ENCODE measurements around the gene COMMD1. TPM values are rescaled to one million over a fixed set of nuclear protein-coding genes. Genes with fewer than 3 reads are reported as not detected.

COMMD1 gene
- polyA plus RNA-seq, 1 of the 3 experiments (the other 2 are of a cell fraction) = 32.5 TPM

DNA sequence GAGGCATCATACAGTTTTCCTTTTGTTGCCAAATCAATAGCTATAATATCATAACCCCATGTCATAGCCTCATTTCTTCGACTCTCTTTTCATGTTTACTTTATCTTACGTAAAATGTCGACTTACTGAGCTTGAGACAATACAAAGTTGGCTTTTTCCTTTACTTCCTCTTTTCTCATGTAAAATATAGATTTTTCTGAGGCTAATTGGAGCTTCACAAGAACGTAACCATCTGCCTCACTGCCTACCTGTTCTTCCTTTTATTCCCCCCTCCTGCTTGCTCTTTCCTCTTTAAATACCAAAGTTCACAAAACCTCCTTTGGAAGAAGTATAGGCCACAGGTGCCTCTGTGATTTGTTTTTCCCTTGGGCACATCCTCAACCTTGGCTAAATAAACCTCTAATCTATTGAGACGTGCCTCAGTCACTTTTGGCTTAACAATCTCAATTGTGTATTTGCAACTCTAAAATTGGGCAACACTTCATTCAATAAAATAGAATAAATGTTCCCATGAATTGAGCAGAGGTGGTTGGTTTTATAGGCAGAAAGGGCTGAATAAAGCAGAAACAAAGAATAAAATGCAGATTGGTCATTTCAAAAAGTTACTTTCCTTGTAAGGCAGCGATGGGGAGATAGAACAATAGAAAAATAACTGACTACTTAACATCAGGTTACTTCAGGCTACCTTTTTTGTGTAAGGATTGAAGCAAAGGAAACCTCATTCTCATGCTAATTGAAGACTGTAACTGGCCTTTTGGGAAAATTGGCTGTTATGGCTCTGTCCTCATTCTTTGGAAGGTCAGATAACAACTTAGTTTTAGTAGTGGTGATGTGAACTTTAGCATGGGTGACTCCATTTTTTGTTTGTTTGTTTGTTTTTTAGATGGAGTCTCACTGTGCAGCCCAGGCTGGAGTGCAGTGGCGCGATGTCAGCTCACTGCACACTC lies 21.3 kb downstream of the COMMD1 start:
- ChIA-PET CTCF (interaction anchor here (0.8 to 1.4 kb wide), 4 partner anchors 28 to 485 kb away, joined by 3 to 4 read pairs (median 3); no protein-coding TSS in a partner anchor), POLR2A (no interaction called here)
- Histone ChIP-seq H3K27ac (ENCODE audit: low read depth in 2 of 2, low read length in 1 of 2) (no peak overlapping the region), H3K36me3 (replicated peaks in 1 of 2; ENCODE audit: control insufficient read depth in 1 of 2, insufficient read depth in 2 of 2, low read length in 1 of 2) (no peaks in the 10 kb centered on the region), H4K20me1 (ENCODE audit: insufficient read depth) (no peaks in the 10 kb centered on the region), H3K4me3 (ENCODE audit: low read depth in 2 of 2, low read length in 1 of 2) (no peak overlapping the region), H3K4me2 (no peak overlapping the region), H3F3A (replicated peaks; ENCODE audit: insufficient read depth) (no peaks in the 10 kb centered on the region), H3K9me2 (no peaks in the 10 kb centered on the region), H3K27me3 (ENCODE audit: insufficient read depth) (no peaks in the 10 kb centered on the region), H2AFZ (ENCODE audit: low read depth) (no peak overlapping the region), H3K4me1 (ENCODE audit: control insufficient read depth in 1 of 2, insufficient read depth in 2 of 2, low read depth in 1 of 2, low read length in 1 of 2) (no peaks in the 10 kb centered on the region), H3K9ac (no peak overlapping the region), H3K9me3 (no peaks in the 10 kb centered on the region), H3K79me2 (ENCODE audit: insufficient read depth) (no peaks in the 10 kb centered on the region)
- DNase-seq = no peak
- 94% methylated on average over 8 of the region's 8 CpGs for WGBS (ENCODE audit: low lambda C conversion rate)
- TF ChIP-seq, protein P1, sequence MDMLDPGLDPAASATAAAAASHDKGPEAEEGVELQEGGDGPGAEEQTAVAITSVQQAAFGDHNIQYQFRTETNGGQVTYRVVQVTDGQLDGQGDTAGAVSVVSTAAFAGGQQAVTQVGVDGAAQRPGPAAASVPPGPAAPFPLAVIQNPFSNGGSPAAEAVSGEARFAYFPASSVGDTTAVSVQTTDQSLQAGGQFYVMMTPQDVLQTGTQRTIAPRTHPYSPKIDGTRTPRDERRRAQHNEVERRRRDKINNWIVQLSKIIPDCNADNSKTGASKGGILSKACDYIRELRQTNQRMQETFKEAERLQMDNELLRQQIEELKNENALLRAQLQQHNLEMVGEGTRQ (IDR thresholded peaks at IDR 0.05; ENCODE audit: borderline replicate concordance, low read depth, low read length) = no peak
- TF ChIP-seq, protein P2, sequence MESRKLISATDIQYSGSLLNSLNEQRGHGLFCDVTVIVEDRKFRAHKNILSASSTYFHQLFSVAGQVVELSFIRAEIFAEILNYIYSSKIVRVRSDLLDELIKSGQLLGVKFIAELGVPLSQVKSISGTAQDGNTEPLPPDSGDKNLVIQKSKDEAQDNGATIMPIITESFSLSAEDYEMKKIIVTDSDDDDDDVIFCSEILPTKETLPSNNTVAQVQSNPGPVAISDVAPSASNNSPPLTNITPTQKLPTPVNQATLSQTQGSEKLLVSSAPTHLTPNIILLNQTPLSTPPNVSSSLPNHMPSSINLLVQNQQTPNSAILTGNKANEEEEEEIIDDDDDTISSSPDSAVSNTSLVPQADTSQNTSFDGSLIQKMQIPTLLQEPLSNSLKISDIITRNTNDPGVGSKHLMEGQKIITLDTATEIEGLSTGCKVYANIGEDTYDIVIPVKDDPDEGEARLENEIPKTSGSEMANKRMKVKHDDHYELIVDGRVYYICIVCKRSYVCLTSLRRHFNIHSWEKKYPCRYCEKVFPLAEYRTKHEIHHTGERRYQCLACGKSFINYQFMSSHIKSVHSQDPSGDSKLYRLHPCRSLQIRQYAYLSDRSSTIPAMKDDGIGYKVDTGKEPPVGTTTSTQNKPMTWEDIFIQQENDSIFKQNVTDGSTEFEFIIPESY (IDR thresholded peaks at IDR 0.05; ENCODE audit: borderline replicate concordance, low read depth) = no peak
- TF ChIP-seq MEF2A (IDR thresholded peaks at IDR 0.05; ENCODE audit: borderline replicate concordance, low read depth) (no peak), SIN3A (IDR thresholded peaks at IDR 0.05; ENCODE audit: borderline replicate concordance, low read depth, low read length) (no peak), EZH2phosphoT487 (IDR thresholded peaks at IDR 0.05; ENCODE audit: borderline replicate concordance, low read depth) (no peak), JUND (IDR thresholded peaks at IDR 0.05) (no peak)

DNA sequence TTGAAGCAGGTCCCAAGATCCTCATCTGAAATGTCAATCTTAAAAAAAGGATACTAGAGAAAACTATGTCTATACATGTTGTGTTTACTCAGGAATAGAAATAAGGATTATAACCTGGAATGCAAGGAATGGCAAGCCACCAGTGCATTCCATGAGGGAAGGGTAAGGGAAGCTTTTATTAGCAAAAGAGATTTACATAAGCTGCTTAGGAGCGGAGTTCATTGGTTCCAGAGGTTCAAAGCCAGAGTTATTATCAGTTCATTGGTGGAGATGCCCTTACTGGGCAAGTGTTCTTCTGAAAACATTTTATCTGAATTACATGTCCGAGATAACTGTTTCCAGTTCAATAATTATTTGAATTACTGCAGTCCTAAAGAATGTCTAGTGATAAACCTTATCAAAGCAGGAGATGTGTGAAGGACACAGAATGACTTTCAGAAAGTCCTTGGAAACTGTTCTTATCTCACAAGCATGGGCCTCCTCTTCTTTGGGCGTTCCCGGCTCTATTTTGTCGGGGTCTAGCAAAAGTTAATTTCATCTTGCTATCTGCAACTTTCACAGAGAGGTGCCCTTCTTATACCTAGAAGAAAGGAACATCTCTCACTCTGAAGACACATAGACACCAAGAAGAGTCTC lies 23.5 kb downstream of the COMMD1 start:
- no peaks in the 10 kb centered on the region for H3K79me2 ChIP-seq (ENCODE audit: insufficient read depth)
- no peaks in the 10 kb centered on the region for H3K27me3 ChIP-seq (ENCODE audit: insufficient read depth)
- WGBS (ENCODE audit: low lambda C conversion rate) = 99% methylated on average over 5 of the region's 5 CpGs
- H3K9me2 ChIP-seq = no peaks in the 10 kb centered on the region
- no peak overlapping the region for H3K27ac ChIP-seq (ENCODE audit: low read depth in 2 of 2, low read length in 1 of 2)
- no peaks in the 10 kb centered on the region for H3K36me3 ChIP-seq (replicated peaks in 1 of 2; ENCODE audit: control insufficient read depth in 1 of 2, insufficient read depth in 2 of 2, low read length in 1 of 2)
- no peaks in the 10 kb centered on the region for H4K20me1 ChIP-seq (ENCODE audit: insufficient read depth)
- H3K9ac ChIP-seq = no peak overlapping the region
- H3K4me1 ChIP-seq (ENCODE audit: control insufficient read depth in 1 of 2, insufficient read depth in 2 of 2, low read depth in 1 of 2, low read length in 1 of 2) = no peaks in the 10 kb centered on the region
- no peak overlapping the region for H3K4me3 ChIP-seq (ENCODE audit: low read depth in 2 of 2, low read length in 1 of 2)
- no peak overlapping the region for H3K4me2 ChIP-seq
- H3K9me3 ChIP-seq = no peaks in the 10 kb centered on the region
- no peaks in the 10 kb centered on the region for H3F3A ChIP-seq (replicated peaks; ENCODE audit: insufficient read depth)
- H2AFZ ChIP-seq (ENCODE audit: low read depth) = no peak overlapping the region
- CTCF ChIA-PET = interaction anchor here (0.6 to 2.2 kb wide), 2 partner anchors 12 to 483 kb away, joined by 3 to 5 read pairs; no protein-coding TSS in a partner anchor
- no peak for DNase-seq
- TF ChIP-seq, protein P3, sequence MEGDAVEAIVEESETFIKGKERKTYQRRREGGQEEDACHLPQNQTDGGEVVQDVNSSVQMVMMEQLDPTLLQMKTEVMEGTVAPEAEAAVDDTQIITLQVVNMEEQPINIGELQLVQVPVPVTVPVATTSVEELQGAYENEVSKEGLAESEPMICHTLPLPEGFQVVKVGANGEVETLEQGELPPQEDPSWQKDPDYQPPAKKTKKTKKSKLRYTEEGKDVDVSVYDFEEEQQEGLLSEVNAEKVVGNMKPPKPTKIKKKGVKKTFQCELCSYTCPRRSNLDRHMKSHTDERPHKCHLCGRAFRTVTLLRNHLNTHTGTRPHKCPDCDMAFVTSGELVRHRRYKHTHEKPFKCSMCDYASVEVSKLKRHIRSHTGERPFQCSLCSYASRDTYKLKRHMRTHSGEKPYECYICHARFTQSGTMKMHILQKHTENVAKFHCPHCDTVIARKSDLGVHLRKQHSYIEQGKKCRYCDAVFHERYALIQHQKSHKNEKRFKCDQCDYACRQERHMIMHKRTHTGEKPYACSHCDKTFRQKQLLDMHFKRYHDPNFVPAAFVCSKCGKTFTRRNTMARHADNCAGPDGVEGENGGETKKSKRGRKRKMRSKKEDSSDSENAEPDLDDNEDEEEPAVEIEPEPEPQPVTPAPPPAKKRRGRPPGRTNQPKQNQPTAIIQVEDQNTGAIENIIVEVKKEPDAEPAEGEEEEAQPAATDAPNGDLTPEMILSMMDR (IDR thresholded peaks at IDR 0.05) = no peak
- no peak for TF ChIP-seq NFIC (IDR thresholded peaks at IDR 0.05; ENCODE audit: borderline replicate concordance)
- TF ChIP-seq GATA2 (CRISPR knock-in tag; IDR thresholded peaks at IDR 0.05) = no peak
- TF ChIP-seq JUND (IDR thresholded peaks at IDR 0.05) = no peak
- TF ChIP-seq, protein P4, sequence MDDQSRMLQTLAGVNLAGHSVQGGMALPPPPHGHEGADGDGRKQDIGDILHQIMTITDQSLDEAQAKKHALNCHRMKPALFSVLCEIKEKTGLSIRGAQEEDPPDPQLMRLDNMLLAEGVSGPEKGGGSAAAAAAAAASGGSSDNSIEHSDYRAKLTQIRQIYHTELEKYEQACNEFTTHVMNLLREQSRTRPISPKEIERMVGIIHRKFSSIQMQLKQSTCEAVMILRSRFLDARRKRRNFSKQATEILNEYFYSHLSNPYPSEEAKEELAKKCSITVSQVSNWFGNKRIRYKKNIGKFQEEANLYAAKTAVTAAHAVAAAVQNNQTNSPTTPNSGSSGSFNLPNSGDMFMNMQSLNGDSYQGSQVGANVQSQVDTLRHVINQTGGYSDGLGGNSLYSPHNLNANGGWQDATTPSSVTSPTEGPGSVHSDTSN (IDR thresholded peaks at IDR 0.05) = no peak
- TF ChIP-seq EP300 (IDR thresholded peaks at IDR 0.05; ENCODE audit: borderline replicate concordance in 1 of 2, low read depth in 1 of 2, low read length in 1 of 2) = no peak
- TF ChIP-seq, protein P1 (IDR thresholded peaks at IDR 0.05; ENCODE audit: borderline replicate concordance, low read depth, low read length) = no peak
- no peak for TF ChIP-seq SMC3 (IDR thresholded peaks at IDR 0.05; ENCODE audit: low read depth, low read length)
- TF ChIP-seq, protein P5, sequence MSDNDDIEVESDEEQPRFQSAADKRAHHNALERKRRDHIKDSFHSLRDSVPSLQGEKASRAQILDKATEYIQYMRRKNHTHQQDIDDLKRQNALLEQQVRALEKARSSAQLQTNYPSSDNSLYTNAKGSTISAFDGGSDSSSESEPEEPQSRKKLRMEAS (IDR thresholded peaks at IDR 0.05; ENCODE audit: low read depth) = no peak
- TF ChIP-seq YY1 (IDR thresholded peaks at IDR 0.05; ENCODE audit: low read depth) = no peak
- TF ChIP-seq TAF1 (IDR thresholded peaks at IDR 0.05; ENCODE audit: borderline replicate concordance, low read depth, low read length) = no peak
- POLR2A ChIA-PET = no interaction called here
